Measurements from ENCODE around the gene KLF16.

The KLF16 gene

DNA sequence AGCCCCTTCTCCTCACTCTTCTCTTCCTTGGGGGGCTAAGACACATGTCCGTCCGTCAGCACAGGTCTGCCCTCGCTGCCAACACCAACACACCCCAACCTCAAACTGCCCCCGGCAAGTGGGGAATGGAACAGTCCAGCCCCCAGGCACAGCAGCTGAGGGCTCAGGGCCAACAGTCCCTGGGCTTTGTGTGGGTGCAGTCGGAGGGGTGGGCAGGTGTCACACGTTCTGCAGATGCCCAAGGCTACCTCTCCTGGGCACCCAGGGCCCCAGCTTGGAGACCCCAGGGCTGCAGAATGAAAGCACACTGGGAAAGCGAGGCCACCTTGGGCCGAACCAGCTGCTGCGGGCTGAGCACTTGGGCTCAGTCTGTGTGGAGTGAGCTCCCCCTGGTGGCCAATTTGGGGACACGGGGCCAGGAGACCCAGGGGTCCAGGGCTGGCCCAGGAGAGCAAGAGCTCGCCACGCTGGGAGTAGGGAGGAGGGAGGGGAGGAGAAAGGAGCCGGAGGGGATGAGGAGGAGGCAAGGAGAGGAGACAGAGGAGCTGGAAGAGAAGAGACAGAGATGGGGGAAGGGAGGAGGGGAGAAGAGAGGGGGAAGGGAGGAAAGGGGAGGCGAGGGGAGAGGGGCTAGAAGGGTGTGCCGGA lies 37.3 kb downstream of the KLF16 start:
- Mint-ChIP-seq H3K4me1 (no peaks in the 10 kb centered on the region), H3K4me3 (no peak overlapping the region), H3K9me3 (no peaks in the 10 kb centered on the region), H3K36me3 (ENCODE audit: low read depth) (peaks cover 8% of the 10 kb centered on the region), H3K27me3 (no peaks in the 10 kb centered on the region), H3K27ac (no peak overlapping the region)
- DNase-seq (peak; percentile 82), ATAC-seq (peak; percentile 80)

DNA sequence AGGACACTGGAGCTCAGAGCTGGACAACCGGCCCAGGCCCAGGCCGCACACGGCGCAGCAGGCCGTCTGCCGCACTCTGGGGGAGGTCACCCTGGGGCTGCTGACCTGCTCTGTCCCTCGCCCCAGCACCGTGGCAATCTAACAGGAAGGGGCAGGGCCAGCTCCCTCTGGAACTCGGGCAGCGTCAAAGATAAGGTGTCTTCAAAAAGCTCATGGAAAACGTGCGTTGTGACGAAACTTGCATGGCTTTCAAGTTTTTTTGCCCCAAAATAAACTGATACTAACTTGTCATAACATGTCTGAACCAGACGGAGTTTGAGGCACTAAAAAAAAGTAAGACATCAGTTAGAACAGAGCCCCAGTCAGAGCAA lies 39.1 kb downstream of the KLF16 start:
- ATAC-seq (no peak), DNase-seq (no peak)
- no peaks in the 10 kb centered on the region for H3K9me3 Mint-ChIP-seq
- no peak overlapping the region for H3K27ac Mint-ChIP-seq
- H3K4me3 Mint-ChIP-seq, result no peak overlapping the region
- no peaks in the 10 kb centered on the region for H3K27me3 Mint-ChIP-seq
- no peaks in the 10 kb centered on the region for H3K4me1 Mint-ChIP-seq
- peaks cover 12% of the 10 kb centered on the region for H3K36me3 Mint-ChIP-seq (ENCODE audit: low read depth)

DNA sequence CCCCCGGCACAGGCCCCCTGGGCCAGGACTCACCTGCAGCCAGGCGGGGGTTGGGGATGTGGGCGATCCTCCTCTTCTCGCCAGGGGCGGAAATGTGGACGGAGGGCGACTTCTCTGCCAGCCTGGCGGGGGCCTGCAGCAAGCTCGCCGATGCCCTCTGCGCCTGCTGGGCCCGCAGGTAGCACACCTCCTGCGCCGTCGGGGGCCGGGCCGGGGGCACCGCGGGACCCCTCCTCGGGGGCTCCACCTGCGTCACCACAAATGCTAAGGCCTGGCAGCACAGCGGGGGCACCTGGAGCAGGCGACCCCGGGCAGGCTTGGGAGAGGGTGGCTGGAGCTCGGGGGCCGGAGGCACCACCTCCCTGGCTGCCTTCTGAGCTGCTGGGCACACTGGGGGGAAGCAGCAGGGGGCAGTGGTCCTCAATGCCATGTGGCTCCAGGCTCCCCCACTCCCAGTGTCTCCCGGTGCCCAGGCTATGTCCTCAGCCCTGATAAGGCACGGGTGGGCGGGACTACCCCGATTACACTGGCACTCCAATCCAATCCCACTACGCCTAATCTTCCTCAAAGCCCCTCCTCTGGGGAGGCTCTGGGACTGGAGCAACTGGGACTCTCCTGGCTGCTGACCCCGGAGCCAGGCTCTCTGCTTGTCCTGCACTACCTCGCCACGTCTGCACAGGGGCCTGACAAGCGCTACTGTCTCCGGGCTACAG lies 39.7 kb downstream of the KLF16 start:
- Mint-ChIP-seq H3K4me3 (no peak overlapping the region), H3K4me1 (no peaks in the 10 kb centered on the region), H3K36me3 (ENCODE audit: low read depth) (peaks cover 12% of the 10 kb centered on the region), H3K9me3 (no peaks in the 10 kb centered on the region), H3K27ac (no peak overlapping the region), H3K27me3 (no peaks in the 10 kb centered on the region)
- no peak for ATAC-seq
- DNase-seq, result no peak

DNA sequence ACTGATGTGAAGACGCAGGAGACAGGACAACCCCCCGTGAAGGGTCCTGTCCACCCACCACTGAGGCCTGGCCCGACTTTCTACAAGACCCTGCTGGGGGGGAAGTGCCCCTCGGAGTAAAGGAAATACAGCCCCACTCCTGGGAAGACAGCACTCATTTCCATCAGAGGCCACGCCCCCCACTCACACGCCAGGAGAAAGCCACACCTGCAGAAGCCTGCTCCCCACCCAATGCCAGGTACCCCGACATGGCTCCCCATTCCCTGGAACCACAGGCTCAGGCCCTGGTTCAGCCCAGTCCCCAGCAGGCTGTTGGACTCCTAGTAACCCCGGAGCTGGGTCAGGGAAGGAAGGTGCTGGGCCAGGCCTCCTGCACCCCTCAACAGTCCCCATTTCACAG lies 40.4 kb downstream of the KLF16 start:
- Mint-ChIP-seq H3K36me3 (ENCODE audit: low read depth) (peaks cover 13% of the 10 kb centered on the region), H3K4me1 (no peaks in the 10 kb centered on the region), H3K4me3 (no peak overlapping the region), H3K27ac (no peak overlapping the region), H3K27me3 (no peaks in the 10 kb centered on the region), H3K9me3 (no peaks in the 10 kb centered on the region)
- no peak for DNase-seq
- no peak for ATAC-seq

DNA sequence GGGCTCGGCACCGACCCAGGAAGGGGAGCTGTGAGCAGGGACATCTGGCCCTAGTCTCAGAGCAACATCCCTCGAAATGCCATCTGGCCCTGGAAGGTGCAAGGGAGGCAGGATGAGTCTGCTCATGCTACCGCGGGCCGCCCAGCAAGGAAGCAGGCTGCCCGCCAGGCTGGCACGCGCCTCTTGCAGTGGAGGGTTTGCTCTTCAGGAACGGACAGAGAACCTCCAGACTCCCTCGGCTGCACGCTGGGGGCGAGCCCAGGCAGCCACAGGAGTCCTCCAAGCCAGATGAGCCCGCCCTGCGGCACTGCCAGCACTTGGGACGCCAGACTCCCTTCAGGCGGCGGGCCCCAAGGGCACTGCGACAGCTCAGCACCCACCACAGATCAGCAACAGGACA lies 41.2 kb downstream of the KLF16 start:
- Mint-ChIP-seq H3K4me3 (no peak overlapping the region), H3K27ac (no peak overlapping the region), H3K9me3 (no peaks in the 10 kb centered on the region), H3K36me3 (ENCODE audit: low read depth) (peaks cover 15% of the 10 kb centered on the region), H3K4me1 (no peaks in the 10 kb centered on the region), H3K27me3 (no peaks in the 10 kb centered on the region)
- DNase-seq (no peak), ATAC-seq (no peak)

DNA sequence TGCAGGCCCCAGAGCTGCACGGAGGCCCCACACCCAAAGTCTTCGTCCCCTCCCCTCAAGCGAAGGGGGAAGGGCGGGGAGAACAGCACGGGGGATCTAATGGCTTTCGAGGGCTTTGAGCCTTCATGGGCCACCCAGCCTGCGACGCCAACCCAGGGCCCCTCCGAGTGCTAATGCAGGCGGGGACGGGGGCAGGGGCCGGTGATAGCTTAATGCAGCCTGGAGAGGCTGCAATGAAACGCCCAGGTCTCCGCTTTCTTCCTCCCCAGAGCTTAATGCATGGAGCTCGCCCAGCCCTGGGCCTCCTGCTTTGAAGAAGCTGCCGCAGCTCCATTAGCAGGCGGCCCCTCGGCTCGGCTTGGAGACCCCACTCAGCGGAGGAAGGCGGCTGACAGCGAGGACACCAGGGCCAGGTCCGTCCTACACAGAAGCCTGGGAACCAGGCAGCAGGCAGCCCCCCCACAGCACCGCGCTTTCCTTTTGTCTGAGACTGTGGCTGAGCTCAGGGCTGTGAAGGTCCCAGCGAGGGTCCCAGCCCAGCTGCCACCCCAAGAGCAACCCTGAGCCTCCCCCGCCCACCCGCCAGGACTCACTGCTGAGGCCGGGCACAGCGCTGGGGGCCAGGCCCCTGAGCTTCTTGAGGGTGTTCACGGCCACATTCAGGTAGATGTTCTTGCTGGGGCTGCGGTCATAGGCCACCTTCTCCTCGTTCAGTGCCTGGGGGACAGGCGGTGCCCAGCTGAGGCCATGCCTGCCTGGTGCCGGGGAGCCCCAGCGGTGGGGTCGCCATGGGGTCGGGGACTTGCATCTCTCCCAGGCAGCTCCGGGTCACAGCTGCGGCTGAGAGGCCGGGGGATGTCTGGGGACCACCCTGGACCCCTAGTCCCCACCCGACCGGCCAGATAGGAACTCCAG lies 43.8 kb downstream of the KLF16 start:
- no peak for ATAC-seq
- peaks cover 13% of the 10 kb centered on the region for H3K36me3 Mint-ChIP-seq (ENCODE audit: low read depth)

DNA sequence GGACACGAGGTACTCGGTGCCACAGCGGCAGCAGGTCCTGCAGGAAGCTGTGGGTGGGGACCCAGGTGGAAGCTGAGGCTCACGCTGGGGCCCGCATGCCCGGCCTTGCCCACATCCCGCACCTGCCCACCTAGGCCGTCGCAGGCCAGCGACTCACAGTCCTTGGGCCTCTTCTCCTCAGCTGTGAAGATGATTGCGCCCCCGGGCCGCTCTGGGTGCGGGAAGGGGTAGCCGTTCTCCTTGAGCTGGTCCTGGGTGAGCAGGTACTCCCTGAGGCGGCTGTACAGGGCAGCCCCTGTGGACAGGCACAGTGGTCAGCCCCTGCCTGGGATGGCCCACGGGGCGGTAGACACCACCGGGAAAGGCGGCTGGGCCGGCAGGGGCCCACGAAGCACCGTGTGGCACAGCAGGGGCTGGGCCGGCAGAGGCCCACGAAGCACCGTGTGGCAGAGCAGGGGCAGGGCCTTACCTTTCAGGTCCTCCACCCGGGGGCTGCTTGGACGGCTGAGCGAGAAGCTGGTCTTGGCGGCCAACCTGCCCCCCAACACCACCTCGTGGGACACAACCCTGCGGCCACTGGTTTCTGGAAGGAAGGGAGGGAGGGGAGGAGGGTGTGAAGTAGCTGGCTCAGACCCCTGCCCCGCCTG lies 44.7 kb downstream of the KLF16 start:
- peaks cover 10% of the 10 kb centered on the region for H3K36me3 Mint-ChIP-seq (ENCODE audit: low read depth)
- H3K27me3 Mint-ChIP-seq, result no peaks in the 10 kb centered on the region
- no peaks in the 10 kb centered on the region for H3K4me1 Mint-ChIP-seq
- no peak overlapping the region for H3K27ac Mint-ChIP-seq
- no peak for ATAC-seq
- no peak overlapping the region for H3K4me3 Mint-ChIP-seq
- no peak for DNase-seq
- no peaks in the 10 kb centered on the region for H3K9me3 Mint-ChIP-seq

More for the DNA sequence above, 43.8 kb downstream of the KLF16 start:
- no peaks in the 10 kb centered on the region for H3K9me3 Mint-ChIP-seq
- no peaks in the 10 kb centered on the region for H3K4me1 Mint-ChIP-seq
- no peak overlapping the region for H3K27ac Mint-ChIP-seq
- no peak overlapping the region for H3K4me3 Mint-ChIP-seq
- DNase-seq, result no peak
- H3K27me3 Mint-ChIP-seq, result no peaks in the 10 kb centered on the region

DNA sequence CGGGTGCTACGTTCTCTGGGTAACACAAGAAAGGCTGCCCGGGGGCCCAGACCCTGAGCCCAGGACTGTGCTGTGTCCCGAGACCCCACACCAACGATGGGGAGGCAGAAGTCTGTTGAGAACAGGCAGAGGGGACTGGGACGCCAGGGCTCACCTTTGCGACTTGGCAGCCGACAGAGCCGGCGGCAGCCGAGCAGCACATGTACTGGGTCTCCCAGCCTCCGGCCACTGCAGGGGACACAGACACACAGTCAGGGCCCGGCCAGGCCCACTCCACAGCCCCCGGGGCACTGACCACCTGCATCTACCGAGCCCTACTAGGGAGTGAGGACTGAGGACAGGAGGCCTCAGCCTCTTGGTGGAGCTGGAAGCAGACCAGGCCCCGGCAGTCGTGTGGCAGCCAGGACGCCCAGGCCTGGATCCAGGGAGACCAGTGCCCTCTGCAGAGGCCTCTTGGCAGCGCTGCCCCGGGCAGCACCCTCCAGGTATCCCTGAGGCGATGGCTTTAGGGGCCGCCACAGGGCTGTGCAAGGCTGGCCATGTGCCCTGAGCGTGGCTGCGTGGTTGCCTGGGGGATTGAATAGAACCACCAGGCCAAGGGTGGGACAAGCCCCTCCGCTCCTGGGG lies 45.7 kb downstream of the KLF16 start:
- Mint-ChIP-seq H3K9me3 (no peaks in the 10 kb centered on the region), H3K27ac (no peak overlapping the region), H3K36me3 (ENCODE audit: low read depth) (peaks cover 10% of the 10 kb centered on the region), H3K4me1 (peaks cover 5% of the 10 kb centered on the region), H3K27me3 (no peaks in the 10 kb centered on the region), H3K4me3 (no peak overlapping the region)
- no peak for DNase-seq
- ATAC-seq, result no peak

DNA sequence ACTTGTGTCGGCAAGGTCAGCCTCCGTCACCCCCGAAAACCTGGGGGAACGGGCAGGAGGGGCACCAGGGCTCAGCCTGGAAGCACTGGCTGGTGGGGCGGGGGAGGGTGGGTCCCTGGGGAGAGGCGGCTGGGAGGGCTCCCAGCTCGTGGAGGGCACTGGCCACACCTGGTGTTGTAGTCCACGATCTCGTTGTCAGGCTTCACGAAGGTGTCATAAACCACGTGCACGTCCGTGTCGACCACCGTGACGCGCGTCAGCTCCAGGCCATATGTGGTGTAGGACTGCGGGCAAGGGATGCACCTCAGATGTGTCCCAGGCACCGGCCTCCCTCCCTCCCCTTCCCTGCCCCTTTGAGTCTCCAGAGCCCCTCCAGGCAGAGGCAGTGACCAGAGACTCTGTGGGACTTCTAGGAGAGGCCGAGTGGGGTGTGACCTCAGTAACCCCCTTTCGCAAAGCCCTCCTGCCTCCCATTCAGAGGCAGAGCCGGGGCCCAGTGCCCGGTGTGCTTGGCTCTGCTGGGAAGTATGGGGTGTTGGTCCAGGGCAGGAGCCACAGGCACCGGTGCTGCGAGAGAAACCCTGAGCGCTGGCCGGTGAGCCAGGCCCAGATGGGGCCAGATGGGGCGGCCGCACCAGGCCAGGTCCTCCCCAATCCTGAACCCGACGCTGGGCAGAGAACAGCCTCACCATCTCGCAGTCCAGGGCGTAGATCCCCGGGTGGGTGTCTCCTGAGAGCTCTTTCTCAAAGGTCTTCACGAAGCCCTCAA lies 46.7 kb downstream of the KLF16 start:
- H3K27me3 Mint-ChIP-seq, result no peaks in the 10 kb centered on the region
- no peaks in the 10 kb centered on the region for H3K9me3 Mint-ChIP-seq
- no peak for ATAC-seq
- H3K27ac Mint-ChIP-seq, result no peak overlapping the region
- peaks cover 9% of the 10 kb centered on the region for H3K4me1 Mint-ChIP-seq
- H3K4me3 Mint-ChIP-seq, result no peak overlapping the region
- peaks cover 7% of the 10 kb centered on the region for H3K36me3 Mint-ChIP-seq (ENCODE audit: low read depth)
- no peak for DNase-seq

DNA sequence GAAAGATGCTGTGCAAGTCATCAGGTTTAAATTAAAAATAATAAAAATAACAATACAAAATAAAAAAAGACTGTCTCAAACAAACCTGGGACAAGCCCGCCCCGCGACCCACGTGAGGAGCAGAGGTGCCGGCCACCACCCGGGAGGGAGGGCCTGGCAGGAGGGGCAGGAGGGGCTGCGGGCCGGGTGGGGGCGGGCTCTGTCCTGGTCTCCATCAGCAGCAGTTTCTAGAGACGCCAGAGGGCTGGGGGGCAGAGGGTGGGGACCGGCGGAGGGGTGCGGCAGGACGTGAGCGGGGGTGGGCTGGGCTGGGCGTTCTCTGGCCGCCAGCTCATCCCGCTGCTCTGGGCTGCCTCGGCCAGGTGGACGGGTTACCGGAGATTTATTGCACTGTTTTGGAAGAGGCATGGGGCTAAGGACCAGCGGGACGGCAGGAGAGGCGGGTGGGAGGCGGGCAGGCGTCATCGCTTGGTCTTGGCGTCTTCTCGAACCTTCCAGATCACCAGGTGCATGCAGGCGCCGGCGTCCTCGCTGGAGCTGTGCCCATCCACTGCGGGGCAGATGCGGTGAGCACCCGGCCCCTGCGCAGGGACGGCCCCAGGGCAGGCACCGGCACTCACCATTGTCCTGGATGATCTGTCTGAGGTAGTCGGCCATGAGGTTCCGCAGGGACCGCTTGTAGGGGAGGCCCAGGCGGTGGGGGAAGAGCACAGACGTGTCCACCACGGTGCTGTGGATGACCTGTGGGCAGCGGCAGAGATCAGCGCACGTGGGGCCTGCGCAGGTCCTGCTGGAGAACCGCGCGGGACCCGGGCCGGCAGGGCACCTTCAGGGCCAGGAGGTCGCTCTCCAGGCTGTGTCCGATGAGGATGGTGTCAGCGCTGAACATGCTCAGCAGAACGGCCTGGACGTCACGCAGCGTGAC lies 47.5 kb downstream of the KLF16 start:
- Mint-ChIP-seq H3K27ac (no peak overlapping the region), H3K4me1 (peaks cover 13% of the 10 kb centered on the region), H3K4me3 (no peak overlapping the region), H3K36me3 (ENCODE audit: low read depth) (peaks cover 7% of the 10 kb centered on the region), H3K27me3 (no peaks in the 10 kb centered on the region), H3K9me3 (no peaks in the 10 kb centered on the region)
- DNase-seq (no peak), ATAC-seq (no peak)

DNA sequence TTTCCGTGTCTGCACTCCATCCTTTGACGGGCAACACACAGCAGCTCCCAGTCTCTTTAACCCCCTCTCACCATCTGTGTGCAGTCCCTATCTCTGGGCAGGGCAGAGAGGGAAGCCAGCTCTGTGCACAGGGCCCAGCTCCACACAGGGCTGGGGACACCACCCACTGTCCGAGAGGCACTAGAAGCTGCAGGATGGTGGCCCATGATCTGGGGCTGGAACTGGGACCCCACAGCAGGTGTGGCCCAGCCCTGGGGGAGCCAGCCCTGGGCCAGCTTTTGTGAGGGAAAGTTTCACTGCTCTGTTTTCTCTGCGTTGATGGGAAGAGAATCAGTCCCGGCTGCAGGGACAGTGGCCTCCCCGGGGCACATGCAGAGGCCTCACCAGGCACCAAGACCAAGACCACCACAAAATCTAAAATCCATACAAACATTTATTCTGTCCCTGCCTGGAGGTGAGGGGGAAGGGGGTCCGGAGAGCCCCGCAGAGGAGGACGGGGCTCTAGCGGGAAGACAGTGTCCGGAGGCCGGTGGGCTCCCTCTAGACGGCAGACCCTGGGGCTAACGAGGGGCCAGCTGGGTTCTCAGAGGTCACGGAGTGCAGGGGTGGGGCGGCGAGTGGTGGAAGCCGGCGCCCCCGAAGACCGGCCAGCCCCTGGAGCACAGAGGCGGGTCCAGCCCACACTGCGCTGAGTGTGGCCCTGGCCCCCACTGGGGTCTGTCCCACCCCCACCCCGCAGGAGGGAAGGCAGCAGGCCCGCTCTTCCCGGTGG lies 48.4 kb downstream of the KLF16 start:
- H3K4me1 Mint-ChIP-seq, result peaks cover 13% of the 10 kb centered on the region
- ATAC-seq (no peak), DNase-seq (no peak)
- H3K9me3 Mint-ChIP-seq, result no peaks in the 10 kb centered on the region
- H3K27me3 Mint-ChIP-seq, result no peaks in the 10 kb centered on the region
- no peak overlapping the region for H3K4me3 Mint-ChIP-seq
- H3K36me3 Mint-ChIP-seq (ENCODE audit: low read depth), result peaks cover 3% of the 10 kb centered on the region
- H3K27ac Mint-ChIP-seq, result no peak overlapping the region

DNA sequence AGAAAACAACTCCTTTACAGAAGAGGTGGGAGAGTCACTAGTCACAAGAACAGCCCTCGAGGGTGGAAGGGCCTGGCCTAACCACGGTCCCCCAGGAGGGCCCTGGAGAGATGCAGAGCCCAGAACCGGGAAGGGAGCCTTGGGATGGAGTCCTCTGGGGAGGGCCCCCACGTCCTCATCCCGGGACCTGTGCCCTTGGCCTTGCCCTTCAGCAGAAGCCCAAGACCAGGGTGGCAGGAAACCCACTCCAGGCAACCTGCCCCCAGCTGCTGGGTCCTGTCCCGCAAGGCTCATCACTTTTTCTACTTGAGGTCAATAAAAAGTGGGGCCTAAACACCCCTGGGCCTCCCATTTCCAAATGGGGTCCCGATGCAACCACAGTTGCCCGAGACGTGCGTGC lies 49.0 kb downstream of the KLF16 start:
- Mint-ChIP-seq H3K9me3 (no peaks in the 10 kb centered on the region), H3K36me3 (ENCODE audit: low read depth) (peaks cover 3% of the 10 kb centered on the region), H3K4me1 (peaks cover 13% of the 10 kb centered on the region), H3K27ac (no peak overlapping the region), H3K27me3 (no peaks in the 10 kb centered on the region), H3K4me3 (no peak overlapping the region)
- ATAC-seq (no peak), DNase-seq (no peak)

Measured in activated naive CD8-positive, alpha-beta T cell treated with anti-CD3 and anti-CD28 coated beads, Interleukin-2, amount 50 U/mL, for 24 hours (primary cell).